ENCODE data around the gene CHAC2.
A peak's percentile ranks its signal among the peaks of the same experiment; 100 is the strongest.

Gene CHAC2

DNA sequence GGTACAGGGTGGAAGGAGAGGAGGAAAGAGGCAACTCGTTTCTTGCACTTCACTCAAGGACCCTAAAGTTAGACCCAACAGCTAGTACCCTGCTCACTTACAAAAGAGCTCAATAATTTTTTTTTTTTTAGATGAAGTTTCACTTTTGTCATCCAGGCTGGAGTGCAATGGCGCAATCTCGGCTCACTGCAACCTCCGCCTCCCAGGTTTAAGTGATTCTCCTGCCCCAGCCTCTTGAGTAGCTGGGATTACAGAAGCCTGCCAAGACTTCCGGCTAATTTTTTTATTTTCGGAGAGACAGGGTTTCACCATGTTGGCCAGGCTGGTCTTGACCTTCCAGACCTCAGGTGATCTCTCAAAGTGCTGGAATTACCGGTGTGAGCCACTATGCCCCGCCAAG lies 15.1 kb downstream of the CHAC2 start:
- no CpG with 5 or more reads among the region's 8 CpGs for WGBS (ENCODE audit: extremely low coverage, insufficient coverage, insufficient read length)
- no peak overlapping the region for H4K8ac ChIP-seq (ENCODE audit: low read depth, low read length)
- no peak overlapping the region for H4K12ac ChIP-seq (ENCODE audit: low read depth, low read length)

DNA sequence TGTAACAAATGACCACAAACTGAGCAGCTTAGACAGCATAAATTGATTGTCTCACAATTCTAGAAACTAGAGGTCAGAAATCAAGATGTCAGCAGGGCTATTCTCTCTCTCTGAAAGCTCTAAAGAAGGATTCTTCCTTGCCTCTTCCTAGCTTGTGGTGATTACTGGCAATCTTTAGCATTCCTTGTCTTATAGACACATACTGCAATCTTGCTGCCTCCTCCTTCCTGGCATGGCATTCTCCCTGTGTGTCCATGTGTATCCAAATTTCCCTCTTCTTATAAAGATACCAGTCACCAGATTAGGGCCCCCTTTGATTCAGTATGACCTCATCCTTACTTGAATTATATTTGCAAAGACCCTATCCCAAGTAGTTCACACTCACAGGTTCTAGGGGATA lies 16.8 kb downstream of the CHAC2 start:
- H3K4me2 ChIP-seq (ENCODE audit: low read length) = no peak overlapping the region
- no peaks in the 10 kb centered on the region for H3K27me3 ChIP-seq (ENCODE audit: insufficient read depth, low read length)
- no peak overlapping the region for H3K4me3 ChIP-seq (ENCODE audit: low read depth, low read length)
- H4K91ac ChIP-seq (ENCODE audit: low read depth, low read length) = no peak overlapping the region
- no peak for DNase-seq
- H3K79me1 ChIP-seq (ENCODE audit: low read length) = peaks cover 9% of the 10 kb centered on the region
- no peak overlapping the region for H3K23ac ChIP-seq (ENCODE audit: low read length)
- H2BK5ac ChIP-seq (ENCODE audit: low read depth, low read length, poor library complexity) = no peak overlapping the region
- no peak overlapping the region for H4K8ac ChIP-seq (ENCODE audit: low read depth, low read length)
- H2AFZ ChIP-seq (ENCODE audit: insufficient read depth, low read length, poor library complexity) = no peak overlapping the region
- H3K18ac ChIP-seq (ENCODE audit: low read length) = no peak overlapping the region
- H3K14ac ChIP-seq (ENCODE audit: low read length) = no peak overlapping the region
- no peak overlapping the region for H2BK12ac ChIP-seq (ENCODE audit: low read length)
- H3K79me2 ChIP-seq (ENCODE audit: control insufficient read depth, insufficient read depth, low read length, poor library complexity) = peaks cover 12% of the 10 kb centered on the region
- H3K4ac ChIP-seq (ENCODE audit: low read depth, low read length) = peak overlapping the region; percentile 47
- no peak overlapping the region for H3K9ac ChIP-seq (ENCODE audit: low read length)
- H2AK5ac ChIP-seq (ENCODE audit: low read length) = no peak overlapping the region
- H3K27ac ChIP-seq (ENCODE audit: low read depth, low read length) = peak overlapping the region; percentile 35
- no peak overlapping the region for H4K12ac ChIP-seq (ENCODE audit: low read depth, low read length)
- H3K36me3 ChIP-seq (ENCODE audit: control insufficient read depth in 1 of 2, insufficient read depth in 2 of 2, low read length in 2 of 2) = peaks cover 0 to 7% of the 10 kb centered on the region in 2 experiments
- H3K9me3 ChIP-seq (ENCODE audit: insufficient read depth, low read depth, low read length) = no peaks in the 10 kb centered on the region
- no peak overlapping the region for H2BK120ac ChIP-seq (ENCODE audit: insufficient read depth, low read length, poor library complexity)
- peaks cover 3 to 7% of the 10 kb centered on the region in 2 experiments for H3K4me1 ChIP-seq (ENCODE audit: control insufficient read depth in 1 of 2, insufficient read depth in 2 of 2, low read length in 2 of 2)

More for the DNA sequence above, 15.1 kb downstream of the CHAC2 start:
- peaks cover 9% of the 10 kb centered on the region for H3K79me1 ChIP-seq (ENCODE audit: low read length)
- H3K18ac ChIP-seq (ENCODE audit: low read length) = no peak overlapping the region
- peaks cover 10% of the 10 kb centered on the region for H3K79me2 ChIP-seq (ENCODE audit: control insufficient read depth, insufficient read depth, low read length, poor library complexity)
- H3K4me2 ChIP-seq (ENCODE audit: low read length) = no peak overlapping the region
- peaks cover 0 to 7% of the 10 kb centered on the region in 2 experiments for H3K36me3 ChIP-seq (ENCODE audit: control insufficient read depth in 1 of 2, insufficient read depth in 2 of 2, low read length in 2 of 2)
- no peak overlapping the region for H2AK5ac ChIP-seq (ENCODE audit: low read length)
- peaks cover 0 to 4% of the 10 kb centered on the region in 2 experiments for H3K4me1 ChIP-seq (ENCODE audit: control insufficient read depth in 1 of 2, insufficient read depth in 2 of 2, low read length in 2 of 2)
- no peak overlapping the region for H3K4me3 ChIP-seq (ENCODE audit: low read depth, low read length)
- no peak overlapping the region for H4K91ac ChIP-seq (ENCODE audit: low read depth, low read length)
- no peak for DNase-seq
- no peak overlapping the region for H2BK120ac ChIP-seq (ENCODE audit: insufficient read depth, low read length, poor library complexity)
- H3K14ac ChIP-seq (ENCODE audit: low read length) = no peak overlapping the region
- H3K4ac ChIP-seq (ENCODE audit: low read depth, low read length) = peak overlapping the region; percentile 73
- H3K9me3 ChIP-seq (ENCODE audit: insufficient read depth, low read depth, low read length) = no peaks in the 10 kb centered on the region
- H2BK5ac ChIP-seq (ENCODE audit: low read depth, low read length, poor library complexity) = no peak overlapping the region
- H2AFZ ChIP-seq (ENCODE audit: insufficient read depth, low read length, poor library complexity) = no peak overlapping the region
- no peak overlapping the region for H2BK12ac ChIP-seq (ENCODE audit: low read length)
- H3K27ac ChIP-seq (ENCODE audit: low read depth, low read length) = no peak overlapping the region
- no peak overlapping the region for H3K23ac ChIP-seq (ENCODE audit: low read length)
- H3K27me3 ChIP-seq (ENCODE audit: insufficient read depth, low read length) = no peaks in the 10 kb centered on the region
- no peak overlapping the region for H3K9ac ChIP-seq (ENCODE audit: low read length)

DNA sequence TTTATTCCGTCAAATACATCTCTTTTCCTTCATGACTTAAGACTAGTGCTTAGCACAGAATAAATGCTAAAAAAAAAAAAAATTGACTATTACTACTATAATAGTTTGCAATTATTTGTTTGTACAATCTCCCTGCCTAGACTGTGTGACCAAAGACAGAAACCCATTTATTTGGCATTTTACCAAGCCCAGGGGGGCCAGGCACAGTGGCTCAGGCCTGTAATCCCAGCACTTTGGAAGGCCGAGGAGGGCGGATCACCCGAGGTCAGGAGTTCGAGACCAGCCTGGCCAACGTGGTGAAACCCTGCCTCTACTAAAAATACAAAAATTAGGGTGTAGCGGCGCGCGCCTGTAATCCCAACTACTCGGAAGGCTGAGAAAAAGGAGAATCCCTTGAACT lies 17.8 kb downstream of the CHAC2 start:
- H2BK12ac ChIP-seq (ENCODE audit: low read length) = no peak overlapping the region
- H2BK5ac ChIP-seq (ENCODE audit: low read depth, low read length, poor library complexity) = no peak overlapping the region
- no peak overlapping the region for H4K8ac ChIP-seq (ENCODE audit: low read depth, low read length)
- no peak overlapping the region for H4K91ac ChIP-seq (ENCODE audit: low read depth, low read length)
- peaks cover 9% of the 10 kb centered on the region for H3K79me1 ChIP-seq (ENCODE audit: low read length)
- peaks cover 3 to 7% of the 10 kb centered on the region in 2 experiments for H3K4me1 ChIP-seq (ENCODE audit: control insufficient read depth in 1 of 2, insufficient read depth in 2 of 2, low read length in 2 of 2)
- no peak for DNase-seq
- peak overlapping the region; percentile 92 for H3K4me2 ChIP-seq (ENCODE audit: low read length)
- H3K27me3 ChIP-seq (ENCODE audit: insufficient read depth, low read length) = no peaks in the 10 kb centered on the region
- H4K12ac ChIP-seq (ENCODE audit: low read depth, low read length) = no peak overlapping the region
- H3K36me3 ChIP-seq (ENCODE audit: control insufficient read depth in 1 of 2, insufficient read depth in 2 of 2, low read length in 2 of 2) = peaks cover 0 to 6% of the 10 kb centered on the region in 2 experiments
- no peak overlapping the region for H3K27ac ChIP-seq (ENCODE audit: low read depth, low read length)
- no peak overlapping the region for H2BK120ac ChIP-seq (ENCODE audit: insufficient read depth, low read length, poor library complexity)
- no peak overlapping the region for H3K4me3 ChIP-seq (ENCODE audit: low read depth, low read length)
- H3K9ac ChIP-seq (ENCODE audit: low read length) = no peak overlapping the region
- H3K23ac ChIP-seq (ENCODE audit: low read length) = no peak overlapping the region
- H3K9me3 ChIP-seq (ENCODE audit: insufficient read depth, low read depth, low read length) = no peaks in the 10 kb centered on the region
- no peak overlapping the region for H2AFZ ChIP-seq (ENCODE audit: insufficient read depth, low read length, poor library complexity)
- peak overlapping the region; percentile 76 for H3K4ac ChIP-seq (ENCODE audit: low read depth, low read length)
- H2AK5ac ChIP-seq (ENCODE audit: low read length) = no peak overlapping the region
- no CpG with 5 or more reads among the region's 11 CpGs for WGBS (ENCODE audit: extremely low coverage, insufficient coverage, insufficient read length)
- H3K79me2 ChIP-seq (ENCODE audit: control insufficient read depth, insufficient read depth, low read length, poor library complexity) = peaks cover 12% of the 10 kb centered on the region
- H3K14ac ChIP-seq (ENCODE audit: low read length) = no peak overlapping the region
- no peak overlapping the region for H3K18ac ChIP-seq (ENCODE audit: low read length)

DNA sequence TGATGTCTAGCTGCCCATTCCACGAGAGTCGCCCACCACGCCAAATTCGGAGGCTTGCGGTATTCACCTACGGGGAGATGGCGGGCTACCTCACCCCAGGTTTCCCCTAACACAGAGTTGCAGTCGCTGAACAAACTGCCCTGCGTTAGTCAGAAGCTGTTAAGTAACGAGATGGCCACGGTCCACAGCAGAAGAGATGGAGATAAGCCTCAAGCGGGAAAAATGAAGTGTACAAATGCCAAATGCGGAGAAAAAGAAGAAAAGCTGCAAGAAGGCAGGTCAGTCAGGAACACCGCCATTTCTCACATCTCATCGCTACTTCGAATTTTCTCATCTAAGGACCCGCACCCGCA lies 18.7 kb downstream of the CHAC2 start:
- Histone ChIP-seq H2AFZ (ENCODE audit: insufficient read depth, low read length, poor library complexity) (peak overlapping the region; percentile 95), H3K36me3 (ENCODE audit: control insufficient read depth in 1 of 2, insufficient read depth in 2 of 2, low read length in 2 of 2) (peaks cover 0 to 5% of the 10 kb centered on the region in 2 experiments), H3K14ac (ENCODE audit: low read length) (peak overlapping the region; percentile 89), H3K4ac (ENCODE audit: low read depth, low read length) (peak overlapping the region; percentile 76), H3K79me1 (ENCODE audit: low read length) (peaks cover 9% of the 10 kb centered on the region), H3K79me2 (ENCODE audit: control insufficient read depth, insufficient read depth, low read length, poor library complexity) (peaks cover 12% of the 10 kb centered on the region), H2BK5ac (ENCODE audit: low read depth, low read length, poor library complexity) (peak overlapping the region; percentile 87), H3K27ac (ENCODE audit: low read depth, low read length) (peak overlapping the region; percentile 25), H4K12ac (ENCODE audit: low read depth, low read length) (peak overlapping the region; percentile 82), H3K18ac (ENCODE audit: low read length) (peak overlapping the region; percentile 96), H2BK12ac (ENCODE audit: low read length) (no peak overlapping the region), H2AK5ac (ENCODE audit: low read length) (no peak overlapping the region), H3K4me3 (ENCODE audit: low read depth, low read length) (peak overlapping the region; percentile 97), H3K23ac (ENCODE audit: low read length) (no peak overlapping the region), H3K4me2 (ENCODE audit: low read length) (peak overlapping the region; percentile 92), H3K9ac (ENCODE audit: low read length) (peak overlapping the region; percentile 96), H3K27me3 (ENCODE audit: insufficient read depth, low read length) (no peaks in the 10 kb centered on the region), H2BK120ac (ENCODE audit: insufficient read depth, low read length, poor library complexity) (peak overlapping the region; percentile 52), H3K4me1 (ENCODE audit: control insufficient read depth in 1 of 2, insufficient read depth in 2 of 2, low read length in 2 of 2) (peaks cover 3 to 7% of the 10 kb centered on the region in 2 experiments), H4K91ac (ENCODE audit: low read depth, low read length) (peak overlapping the region; percentile 71), H4K8ac (ENCODE audit: low read depth, low read length) (peak overlapping the region; percentile 99), H3K9me3 (ENCODE audit: insufficient read depth, low read depth, low read length) (no peaks in the 10 kb centered on the region)
- no CpG with 5 or more reads among the region's 18 CpGs for WGBS (ENCODE audit: extremely low coverage, insufficient coverage, insufficient read length)
- DNase-seq = no peak
